ENCODE data around the gene CPHXL2.

The CPHXL2 gene

DNA sequence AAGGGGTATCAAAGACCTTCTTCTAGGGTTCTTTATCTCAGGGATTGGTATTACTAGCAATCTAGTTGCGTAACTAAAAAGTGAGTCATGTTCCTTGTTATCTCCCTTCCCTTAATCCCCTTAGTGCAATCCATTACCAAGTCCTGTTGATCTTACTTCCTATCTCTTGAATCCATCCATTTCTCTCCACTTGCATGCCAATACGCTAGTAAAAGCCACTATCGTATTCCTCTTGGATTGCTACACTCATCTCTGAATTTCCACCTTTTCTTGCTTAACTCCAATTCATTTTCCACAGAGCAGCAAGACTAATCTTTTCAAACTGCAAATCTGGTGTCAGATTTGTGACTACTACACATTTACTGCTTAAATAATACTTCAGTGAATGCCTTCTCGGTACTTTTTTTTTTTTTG is 51.9 kb downstream of the CPHXL2 start (continued):
- no peak for TF ChIP-seq ZNF114 (tag by site-specific recombination; IDR thresholded peaks at IDR 0.05)
- TF ChIP-seq ZNF792 (tag by site-specific recombination; IDR thresholded peaks at IDR 0.05): no peak
- TF ChIP-seq SCRT2 (tag by site-specific recombination; IDR thresholded peaks at IDR 0.05): peak; percentile 89
- TF ChIP-seq IKZF3 (tag by site-specific recombination; IDR thresholded peaks at IDR 0.05): 0 out of 2 replicates have a peak, but pooled peaks have one; percentile 47
- TF ChIP-seq, protein P1, sequence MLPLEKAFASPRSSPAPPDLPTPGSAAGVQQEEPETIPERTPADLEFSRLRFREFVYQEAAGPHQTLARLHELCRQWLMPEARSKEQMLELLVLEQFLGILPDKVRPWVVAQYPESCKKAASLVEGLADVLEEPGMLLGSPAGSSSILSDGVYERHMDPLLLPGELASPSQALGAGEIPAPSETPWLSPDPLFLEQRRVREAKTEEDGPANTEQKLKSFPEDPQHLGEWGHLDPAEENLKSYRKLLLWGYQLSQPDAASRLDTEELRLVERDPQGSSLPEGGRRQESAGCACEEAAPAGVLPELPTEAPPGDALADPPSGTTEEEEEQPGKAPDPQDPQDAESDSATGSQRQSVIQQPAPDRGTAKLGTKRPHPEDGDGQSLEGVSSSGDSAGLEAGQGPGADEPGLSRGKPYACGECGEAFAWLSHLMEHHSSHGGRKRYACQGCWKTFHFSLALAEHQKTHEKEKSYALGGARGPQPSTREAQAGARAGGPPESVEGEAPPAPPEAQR (tag by site-specific recombination; IDR thresholded peaks at IDR 0.05): 0 out of 2 replicates have a peak, but pooled peaks have one; percentile 7
- TF ChIP-seq GFI1B (tag by site-specific recombination; IDR thresholded peaks at IDR 0.05): peak; percentile 86
- TF ChIP-seq ZNF626 (tag by site-specific recombination; IDR thresholded peaks at IDR 0.05): no peak
- TF ChIP-seq ZNF366 (tag by site-specific recombination; conservative IDR thresholded peaks at IDR 0.05): peak; percentile 83
- TF ChIP-seq, protein P2, sequence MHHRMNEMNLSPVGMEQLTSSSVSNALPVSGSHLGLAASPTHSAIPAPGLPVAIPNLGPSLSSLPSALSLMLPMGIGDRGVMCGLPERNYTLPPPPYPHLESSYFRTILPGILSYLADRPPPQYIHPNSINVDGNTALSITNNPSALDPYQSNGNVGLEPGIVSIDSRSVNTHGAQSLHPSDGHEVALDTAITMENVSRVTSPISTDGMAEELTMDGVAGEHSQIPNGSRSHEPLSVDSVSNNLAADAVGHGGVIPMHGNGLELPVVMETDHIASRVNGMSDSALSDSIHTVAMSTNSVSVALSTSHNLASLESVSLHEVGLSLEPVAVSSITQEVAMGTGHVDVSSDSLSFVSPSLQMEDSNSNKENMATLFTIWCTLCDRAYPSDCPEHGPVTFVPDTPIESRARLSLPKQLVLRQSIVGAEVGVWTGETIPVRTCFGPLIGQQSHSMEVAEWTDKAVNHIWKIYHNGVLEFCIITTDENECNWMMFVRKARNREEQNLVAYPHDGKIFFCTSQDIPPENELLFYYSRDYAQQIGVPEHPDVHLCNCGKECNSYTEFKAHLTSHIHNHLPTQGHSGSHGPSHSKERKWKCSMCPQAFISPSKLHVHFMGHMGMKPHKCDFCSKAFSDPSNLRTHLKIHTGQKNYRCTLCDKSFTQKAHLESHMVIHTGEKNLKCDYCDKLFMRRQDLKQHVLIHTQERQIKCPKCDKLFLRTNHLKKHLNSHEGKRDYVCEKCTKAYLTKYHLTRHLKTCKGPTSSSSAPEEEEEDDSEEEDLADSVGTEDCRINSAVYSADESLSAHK (tag by site-specific recombination; IDR thresholded peaks at IDR 0.05): peak; percentile 30; the same call in 1 of the 2 replicates
- TF ChIP-seq PRDM6 (tag by site-specific recombination; IDR thresholded peaks at IDR 0.05): no peak
- TF ChIP-seq ZNF133 (tag by site-specific recombination; IDR thresholded peaks at IDR 0.05): no peak
- peak; percentile 69; the same call in 1 of the 2 replicates for TF ChIP-seq ZNF843 (tag by site-specific recombination; IDR thresholded peaks at IDR 0.05)
- no peak for TF ChIP-seq ZNF112 (tag by site-specific recombination; IDR thresholded peaks at IDR 0.05)
- peak; percentile 93 for TF ChIP-seq PRDM1 (tag by site-specific recombination; IDR thresholded peaks at IDR 0.05)
- no peak for TF ChIP-seq ZNF76 (tag by site-specific recombination; IDR thresholded peaks at IDR 0.05; ENCODE audit: borderline replicate concordance, low read depth)
- no peak for TF ChIP-seq ZSCAN30 (tag by site-specific recombination; IDR thresholded peaks at IDR 0.05)
- TF ChIP-seq HOXC10 (CRISPR knock-in tag; IDR thresholded peaks at IDR 0.05): no peak
- peak; percentile 39; the same call in 1 of the 2 replicates for TF ChIP-seq KLF16 (tag by site-specific recombination; IDR thresholded peaks at IDR 0.05)
- no peak for TF ChIP-seq ZBTB6 (tag by site-specific recombination; IDR thresholded peaks at IDR 0.05)
- TF ChIP-seq KLF17 (tag by site-specific recombination; IDR thresholded peaks at IDR 0.05): 0 out of 2 replicates have a peak, but pooled peaks have one; percentile 26
- no peak for TF ChIP-seq ZNF837 (tag by site-specific recombination; IDR thresholded peaks at IDR 0.05)
- no peak for TF ChIP-seq ZNF785 (tag by site-specific recombination; IDR thresholded peaks at IDR 0.05)
- TF ChIP-seq ZNF175 (tag by site-specific recombination; IDR thresholded peaks at IDR 0.05): no peak
- no peak for TF ChIP-seq ZNF768 (tag by site-specific recombination; IDR thresholded peaks at IDR 0.05)
- TF ChIP-seq ZXDB (tag by site-specific recombination; IDR thresholded peaks at IDR 0.05): peak; percentile 96
- TF ChIP-seq, protein P3, sequence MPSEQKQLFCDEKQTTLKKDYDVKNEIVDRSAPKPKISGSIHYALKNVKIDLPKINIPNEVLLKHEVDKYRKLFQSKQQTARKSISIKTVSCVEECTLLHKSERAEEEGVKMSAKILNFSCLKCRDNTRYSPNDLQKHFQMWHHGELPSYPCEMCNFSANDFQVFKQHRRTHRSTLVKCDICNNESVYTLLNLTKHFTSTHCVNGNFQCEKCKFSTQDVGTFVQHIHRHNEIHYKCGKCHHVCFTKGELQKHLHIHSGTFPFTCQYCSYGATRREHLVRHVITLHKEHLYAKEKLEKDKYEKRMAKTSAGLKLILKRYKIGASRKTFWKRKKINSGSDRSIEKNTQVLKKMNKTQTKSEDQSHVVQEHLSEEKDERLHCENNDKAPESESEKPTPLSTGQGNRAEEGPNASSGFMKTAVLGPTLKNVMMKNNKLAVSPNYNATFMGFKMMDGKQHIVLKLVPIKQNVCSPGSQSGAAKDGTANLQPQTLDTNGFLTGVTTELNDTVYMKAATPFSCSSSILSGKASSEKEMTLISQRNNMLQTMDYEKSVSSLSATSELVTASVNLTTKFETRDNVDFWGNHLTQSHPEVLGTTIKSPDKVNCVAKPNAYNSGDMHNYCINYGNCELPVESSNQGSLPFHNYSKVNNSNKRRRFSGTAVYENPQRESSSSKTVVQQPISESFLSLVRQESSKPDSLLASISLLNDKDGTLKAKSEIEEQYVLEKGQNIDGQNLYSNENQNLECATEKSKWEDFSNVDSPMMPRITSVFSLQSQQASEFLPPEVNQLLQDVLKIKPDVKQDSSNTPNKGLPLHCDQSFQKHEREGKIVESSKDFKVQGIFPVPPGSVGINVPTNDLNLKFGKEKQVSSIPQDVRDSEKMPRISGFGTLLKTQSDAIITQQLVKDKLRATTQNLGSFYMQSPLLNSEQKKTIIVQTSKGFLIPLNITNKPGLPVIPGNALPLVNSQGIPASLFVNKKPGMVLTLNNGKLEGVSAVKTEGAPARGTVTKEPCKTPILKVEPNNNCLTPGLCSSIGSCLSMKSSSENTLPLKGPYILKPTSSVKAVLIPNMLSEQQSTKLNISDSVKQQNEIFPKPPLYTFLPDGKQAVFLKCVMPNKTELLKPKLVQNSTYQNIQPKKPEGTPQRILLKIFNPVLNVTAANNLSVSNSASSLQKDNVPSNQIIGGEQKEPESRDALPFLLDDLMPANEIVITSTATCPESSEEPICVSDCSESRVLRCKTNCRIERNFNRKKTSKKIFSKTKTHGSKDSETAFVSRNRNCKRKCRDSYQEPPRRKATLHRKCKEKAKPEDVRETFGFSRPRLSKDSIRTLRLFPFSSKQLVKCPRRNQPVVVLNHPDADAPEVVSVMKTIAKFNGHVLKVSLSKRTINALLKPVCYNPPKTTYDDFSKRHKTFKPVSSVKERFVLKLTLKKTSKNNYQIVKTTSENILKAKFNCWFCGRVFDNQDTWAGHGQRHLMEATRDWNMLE (tag by site-specific recombination; conservative IDR thresholded peaks at IDR 0.05; ENCODE audit: low read depth): 0 out of 2 replicates have a peak, but pooled peaks have one; percentile 23
- TF ChIP-seq BCL6B (tag by site-specific recombination; IDR thresholded peaks at IDR 0.05): no peak; the same call in 1 of the 2 replicates
